Chondrocyte (in vitro differentiated cells): ENCODE results near the gene ALDH3A2. TPM values are rescaled to one million over a fixed set of nuclear protein-coding genes. Genes with fewer than 3 reads are reported as not detected.

Experiments used
- DNase-seq: peaks from one replicate; pipeline ENCODE4 v3.0.0; 2021; ENCODE audit warnings: mixed read lengths, low spot score
- H3K27ac Mint-ChIP-seq: one replicate; pipeline ENCODE4 v1.8.0; 2021; ENCODE audit warnings: mild to moderate bottlenecking, moderate library complexity, mixed read lengths; ENCODE audit not compliant: unreplicated experiment
- H3K27me3 Mint-ChIP-seq: 2 replicates; pipeline ENCODE4 v1.8.0; 2021; ENCODE audit warnings: low read depth, mixed read lengths
- H3K36me3 Mint-ChIP-seq: 2 replicates; pipeline ENCODE4 v1.8.0; 2021; ENCODE audit warnings: low read depth, mixed read lengths
- H3K4me1 Mint-ChIP-seq: 2 replicates; pipeline ENCODE4 v1.8.0; 2021; ENCODE audit warnings: low read depth, mild to moderate bottlenecking, mixed read lengths
- H3K4me3 Mint-ChIP-seq: one replicate; pipeline ENCODE4 v1.8.0; 2021; ENCODE audit warnings: mild to moderate bottlenecking, moderate library complexity, mixed read lengths; ENCODE audit not compliant: unreplicated experiment
- H3K9me3 Mint-ChIP-seq: 2 replicates; pipeline ENCODE4 v1.8.0; 2021; ENCODE audit warnings: low read depth, mixed read lengths
- total RNA-seq: library from RNA; stranded (reverse); gene quantifications from 3 replicates; pipeline ENCODE4 v1.2.1, GENCODE V29; 2021
- TF ChIP-seq, protein P1 (sequence below): fragments of 200-600 bp; sonication (generic); IDR thresholded peaks from 2 replicates; pipeline ENCODE4 v1.5.0; 2021; ENCODE audit warnings: antibody characterized with exemption, mild to moderate bottlenecking, moderate library complexity

Gene ALDH3A2
- total RNA-seq, 1 donor from 2014 or later = 26.5 TPM

DNA sequence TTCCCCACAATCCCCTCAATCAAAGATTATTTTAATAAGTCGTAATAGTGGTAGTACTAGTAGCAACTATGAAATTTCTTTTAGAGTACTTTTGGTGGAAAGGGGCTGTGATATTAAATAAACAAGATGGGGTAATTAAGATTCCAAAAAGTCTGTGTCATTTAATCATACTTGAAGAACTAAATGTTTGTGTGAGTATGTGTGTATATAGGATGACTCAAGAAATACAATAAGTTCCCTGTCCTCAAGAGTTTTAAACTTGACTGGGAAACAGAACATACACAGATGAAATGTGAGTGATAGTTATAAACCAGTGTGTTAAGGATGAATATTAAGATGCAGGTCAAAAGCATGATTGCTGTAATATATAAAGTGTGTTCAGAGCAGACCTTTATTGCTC lies 2.3 kb downstream of the ALDH3A2 start:
- TF ChIP-seq, protein P1, sequence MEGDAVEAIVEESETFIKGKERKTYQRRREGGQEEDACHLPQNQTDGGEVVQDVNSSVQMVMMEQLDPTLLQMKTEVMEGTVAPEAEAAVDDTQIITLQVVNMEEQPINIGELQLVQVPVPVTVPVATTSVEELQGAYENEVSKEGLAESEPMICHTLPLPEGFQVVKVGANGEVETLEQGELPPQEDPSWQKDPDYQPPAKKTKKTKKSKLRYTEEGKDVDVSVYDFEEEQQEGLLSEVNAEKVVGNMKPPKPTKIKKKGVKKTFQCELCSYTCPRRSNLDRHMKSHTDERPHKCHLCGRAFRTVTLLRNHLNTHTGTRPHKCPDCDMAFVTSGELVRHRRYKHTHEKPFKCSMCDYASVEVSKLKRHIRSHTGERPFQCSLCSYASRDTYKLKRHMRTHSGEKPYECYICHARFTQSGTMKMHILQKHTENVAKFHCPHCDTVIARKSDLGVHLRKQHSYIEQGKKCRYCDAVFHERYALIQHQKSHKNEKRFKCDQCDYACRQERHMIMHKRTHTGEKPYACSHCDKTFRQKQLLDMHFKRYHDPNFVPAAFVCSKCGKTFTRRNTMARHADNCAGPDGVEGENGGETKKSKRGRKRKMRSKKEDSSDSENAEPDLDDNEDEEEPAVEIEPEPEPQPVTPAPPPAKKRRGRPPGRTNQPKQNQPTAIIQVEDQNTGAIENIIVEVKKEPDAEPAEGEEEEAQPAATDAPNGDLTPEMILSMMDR = no peak
- Mint-ChIP-seq H3K4me1 (peaks cover 51% of the 10 kb centered on the region), H3K4me3 (no peak overlapping the region), H3K9me3 (no peaks in the 10 kb centered on the region), H3K27me3 (no peaks in the 10 kb centered on the region), H3K27ac (peak overlapping the region; percentile 8), H3K36me3 (peaks cover 6% of the 10 kb centered on the region)
- no peak for DNase-seq

DNA sequence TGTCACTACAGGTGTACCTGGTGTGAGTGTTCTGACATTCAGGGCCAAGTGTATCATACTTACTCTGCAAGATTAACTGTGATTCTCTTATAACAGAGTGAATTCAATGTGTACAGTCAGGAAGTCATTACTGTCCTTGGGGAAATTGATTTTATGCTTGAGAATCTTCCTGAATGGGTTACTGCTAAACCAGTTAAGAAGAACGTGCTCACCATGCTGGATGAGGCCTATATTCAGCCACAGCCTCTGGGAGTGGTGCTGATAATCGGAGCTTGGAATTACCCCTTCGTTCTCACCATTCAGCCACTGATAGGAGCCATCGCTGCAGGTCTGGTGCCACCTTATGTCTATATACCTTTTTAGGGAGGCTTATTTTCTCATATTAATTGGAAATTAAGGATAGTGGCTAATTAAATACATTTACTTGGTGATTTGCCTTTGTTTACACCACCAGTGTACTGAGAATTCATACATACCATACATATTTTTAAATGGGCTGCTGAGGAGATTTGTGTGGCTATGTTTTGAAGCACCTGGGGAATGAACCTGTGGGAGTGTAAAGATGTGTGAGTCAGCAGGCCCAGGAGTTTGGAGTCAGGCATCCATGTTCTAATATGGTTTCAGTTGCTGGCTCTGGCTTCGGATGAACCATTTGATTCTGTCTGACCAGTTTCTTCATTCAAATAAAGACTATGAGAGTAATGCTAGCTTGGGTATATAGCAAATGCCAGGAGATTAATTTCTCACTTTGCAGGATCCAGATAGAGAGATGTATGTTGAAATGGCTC lies 3.1 kb downstream of the ALDH3A2 start:
- Mint-ChIP-seq H3K27me3 (no peaks in the 10 kb centered on the region), H3K9me3 (no peaks in the 10 kb centered on the region), H3K4me3 (no peak overlapping the region), H3K4me1 (peaks cover 48% of the 10 kb centered on the region), H3K27ac (peak overlapping the region; percentile 8), H3K36me3 (peaks cover 12% of the 10 kb centered on the region)
- TF ChIP-seq, protein P1 = no peak
- no peak for DNase-seq

DNA sequence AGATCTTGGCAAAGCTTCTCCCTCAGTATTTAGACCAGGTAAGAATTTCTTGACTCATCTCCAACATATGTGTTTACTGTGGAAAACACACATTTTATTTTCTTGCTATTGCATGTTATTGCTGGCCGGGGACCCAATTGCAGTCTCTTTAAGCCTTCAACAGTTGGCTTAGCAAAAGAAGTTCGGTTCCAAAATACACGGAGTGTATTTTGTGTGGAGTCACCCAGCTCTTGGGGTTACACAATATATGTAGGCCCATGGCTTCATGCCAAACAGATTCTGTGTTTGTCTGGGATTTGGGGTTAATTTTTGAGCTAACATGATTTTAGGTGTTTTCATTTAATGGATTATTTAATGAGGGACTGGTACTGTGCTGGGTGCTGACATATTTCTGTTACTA lies 4.0 kb downstream of the ALDH3A2 start:
- Mint-ChIP-seq H3K9me3 (no peaks in the 10 kb centered on the region), H3K27ac (peak overlapping the region; percentile 17), H3K36me3 (peaks cover 15% of the 10 kb centered on the region), H3K27me3 (no peaks in the 10 kb centered on the region), H3K4me3 (no peak overlapping the region), H3K4me1 (peaks cover 38% of the 10 kb centered on the region)
- DNase-seq = no peak
- TF ChIP-seq, protein P1 = no peak

DNA sequence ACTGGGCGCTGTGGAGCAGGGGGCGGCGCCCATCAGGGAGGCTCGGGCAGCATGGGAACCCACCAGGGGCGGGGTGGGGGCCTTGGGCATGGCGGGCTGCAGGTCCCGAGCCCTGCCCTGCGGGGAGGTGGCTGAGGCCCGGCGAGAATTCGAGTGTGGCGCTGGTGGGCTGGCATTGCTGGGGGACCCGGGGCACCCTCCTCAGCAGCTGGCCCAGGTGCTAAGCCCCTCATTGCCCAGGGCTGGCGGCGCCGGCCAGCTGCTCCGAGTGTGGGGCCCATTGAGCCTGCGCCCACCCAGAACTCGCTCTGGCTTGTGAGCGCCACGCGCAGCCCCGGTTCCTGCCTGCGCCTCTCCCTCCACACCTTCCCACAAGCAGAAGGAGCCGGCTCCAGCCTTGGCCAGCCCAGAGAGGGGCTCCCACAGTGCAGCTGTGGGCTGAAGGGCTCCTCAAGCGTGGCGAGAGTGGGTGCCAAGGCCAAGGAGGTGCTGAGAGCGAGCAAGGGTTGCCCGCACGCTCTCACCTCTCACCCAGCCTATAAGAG lies 5.9 kb downstream of the ALDH3A2 start:
- no peaks in the 10 kb centered on the region for H3K27me3 Mint-ChIP-seq
- TF ChIP-seq, protein P1 = no peak
- no peak overlapping the region for H3K4me3 Mint-ChIP-seq
- DNase-seq = no peak
- no peak overlapping the region for H3K27ac Mint-ChIP-seq
- peaks cover 18% of the 10 kb centered on the region for H3K36me3 Mint-ChIP-seq
- no peaks in the 10 kb centered on the region for H3K9me3 Mint-ChIP-seq
- H3K4me1 Mint-ChIP-seq = peaks cover 31% of the 10 kb centered on the region

DNA sequence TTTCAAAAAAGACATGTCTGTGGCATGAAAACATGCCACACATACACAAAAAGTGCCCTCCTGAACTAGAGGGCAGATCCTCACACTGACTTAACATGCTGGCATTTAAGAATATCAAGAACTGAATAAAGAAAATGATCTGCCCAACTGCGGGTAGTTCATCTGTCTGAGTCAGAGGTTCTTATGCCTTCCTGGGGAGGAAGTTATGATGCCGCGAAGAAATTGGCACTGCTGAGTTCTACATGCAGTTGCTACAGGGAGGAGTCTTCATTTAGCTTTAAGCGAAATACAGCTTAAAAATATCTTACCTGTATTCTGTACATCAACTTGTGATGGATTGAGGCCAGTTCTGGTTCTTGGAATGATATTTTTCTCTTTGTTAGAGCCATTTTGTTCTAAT lies 6.3 kb downstream of the ALDH3A2 start:
- H3K4me1 Mint-ChIP-seq = peaks cover 26% of the 10 kb centered on the region
- peaks cover 18% of the 10 kb centered on the region for H3K36me3 Mint-ChIP-seq
- TF ChIP-seq, protein P1 = no peak
- H3K9me3 Mint-ChIP-seq = no peaks in the 10 kb centered on the region
- DNase-seq = no peak
- H3K27me3 Mint-ChIP-seq = no peaks in the 10 kb centered on the region
- no peak overlapping the region for H3K27ac Mint-ChIP-seq
- H3K4me3 Mint-ChIP-seq = no peak overlapping the region
